ENCODE results near the gene EXOC4. TPM values are rescaled to one million over a fixed set of nuclear protein-coding genes. Genes with fewer than 3 reads are reported as not detected.

Gene EXOC4
- total RNA-seq, 1 experiment from 2014 or later: 91.9 TPM

- no peak overlapping the region for H3K4me3 Mint-ChIP-seq (ENCODE audit: low read depth, unreplicated experiment)
- no TSS peak for BruUV-seq (replicated peaks)
- H3K4me1 Mint-ChIP-seq (ENCODE audit: low read depth, unreplicated experiment): no peaks in the 10 kb centered on the region
- intact Hi-C loops (cut with micrococcal nuclease; ENCODE audit: unreplicated experiment): loop anchor here (5.0 kb wide), 1 partner anchor 38 kb away; no protein-coding TSS in a partner anchor
- TF ChIP-seq, protein P1, sequence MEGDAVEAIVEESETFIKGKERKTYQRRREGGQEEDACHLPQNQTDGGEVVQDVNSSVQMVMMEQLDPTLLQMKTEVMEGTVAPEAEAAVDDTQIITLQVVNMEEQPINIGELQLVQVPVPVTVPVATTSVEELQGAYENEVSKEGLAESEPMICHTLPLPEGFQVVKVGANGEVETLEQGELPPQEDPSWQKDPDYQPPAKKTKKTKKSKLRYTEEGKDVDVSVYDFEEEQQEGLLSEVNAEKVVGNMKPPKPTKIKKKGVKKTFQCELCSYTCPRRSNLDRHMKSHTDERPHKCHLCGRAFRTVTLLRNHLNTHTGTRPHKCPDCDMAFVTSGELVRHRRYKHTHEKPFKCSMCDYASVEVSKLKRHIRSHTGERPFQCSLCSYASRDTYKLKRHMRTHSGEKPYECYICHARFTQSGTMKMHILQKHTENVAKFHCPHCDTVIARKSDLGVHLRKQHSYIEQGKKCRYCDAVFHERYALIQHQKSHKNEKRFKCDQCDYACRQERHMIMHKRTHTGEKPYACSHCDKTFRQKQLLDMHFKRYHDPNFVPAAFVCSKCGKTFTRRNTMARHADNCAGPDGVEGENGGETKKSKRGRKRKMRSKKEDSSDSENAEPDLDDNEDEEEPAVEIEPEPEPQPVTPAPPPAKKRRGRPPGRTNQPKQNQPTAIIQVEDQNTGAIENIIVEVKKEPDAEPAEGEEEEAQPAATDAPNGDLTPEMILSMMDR (IDR thresholded peaks at IDR 0.05; ENCODE audit: unreplicated experiment): no peak
- no peaks in the 10 kb centered on the region for H3K36me3 Mint-ChIP-seq (ENCODE audit: insufficient read depth, unreplicated experiment)
- CTCF ChIA-PET: no interaction called here
- H3K27me3 Mint-ChIP-seq (ENCODE audit: unreplicated experiment): no peaks in the 10 kb centered on the region
- peaks cover 6% of the 10 kb centered on the region for H3K9me3 Mint-ChIP-seq (ENCODE audit: low read depth, unreplicated experiment)
- DNase-seq: no peak
- H3K27ac Mint-ChIP-seq (ENCODE audit: unreplicated experiment): no peak overlapping the region
Observed at GRCh38 chr7:134084488-134085144, 831.7 kb downstream of the EXOC4 start.

- intact Hi-C loops (cut with micrococcal nuclease; ENCODE audit: unreplicated experiment): loop anchor here (5.0 kb wide), 1 partner anchor 37 kb away; no protein-coding TSS in a partner anchor
- TF ChIP-seq, protein P1 (IDR thresholded peaks at IDR 0.05; ENCODE audit: unreplicated experiment): no peak
- Mint-ChIP-seq H3K4me1 (ENCODE audit: low read depth, unreplicated experiment) (no peaks in the 10 kb centered on the region), H3K36me3 (ENCODE audit: insufficient read depth, unreplicated experiment) (no peaks in the 10 kb centered on the region), H3K27me3 (ENCODE audit: unreplicated experiment) (no peaks in the 10 kb centered on the region), H3K27ac (ENCODE audit: unreplicated experiment) (no peak overlapping the region), H3K9me3 (ENCODE audit: low read depth, unreplicated experiment) (peaks cover 11% of the 10 kb centered on the region), H3K4me3 (ENCODE audit: low read depth, unreplicated experiment) (no peak overlapping the region)
- no TSS peak for BruUV-seq (replicated peaks)
- no peak for DNase-seq
- CTCF ChIA-PET: no interaction called here
Observed at GRCh38 chr7:134085311-134085710, 832.4 kb downstream of the EXOC4 start.

GRCh38 chr7:134086998-134087735 is 834.3 kb downstream of the EXOC4 start:
- Mint-ChIP-seq H3K4me1 (ENCODE audit: low read depth, unreplicated experiment) (no peaks in the 10 kb centered on the region), H3K36me3 (ENCODE audit: insufficient read depth, unreplicated experiment) (no peaks in the 10 kb centered on the region), H3K27ac (ENCODE audit: unreplicated experiment) (no peak overlapping the region), H3K9me3 (ENCODE audit: low read depth, unreplicated experiment) (peaks cover 17% of the 10 kb centered on the region), H3K4me3 (ENCODE audit: low read depth, unreplicated experiment) (no peak overlapping the region), H3K27me3 (ENCODE audit: unreplicated experiment) (no peaks in the 10 kb centered on the region)
- BruUV-seq (replicated peaks): no TSS peak
- TF ChIP-seq, protein P1 (IDR thresholded peaks at IDR 0.05; ENCODE audit: unreplicated experiment): no peak
- no peak for DNase-seq
- CTCF ChIA-PET: no interaction called here
- intact Hi-C loops (cut with micrococcal nuclease; ENCODE audit: unreplicated experiment): loop anchor here (5.0 kb wide), 1 partner anchor 35 kb away; no protein-coding TSS in a partner anchor

DNA sequence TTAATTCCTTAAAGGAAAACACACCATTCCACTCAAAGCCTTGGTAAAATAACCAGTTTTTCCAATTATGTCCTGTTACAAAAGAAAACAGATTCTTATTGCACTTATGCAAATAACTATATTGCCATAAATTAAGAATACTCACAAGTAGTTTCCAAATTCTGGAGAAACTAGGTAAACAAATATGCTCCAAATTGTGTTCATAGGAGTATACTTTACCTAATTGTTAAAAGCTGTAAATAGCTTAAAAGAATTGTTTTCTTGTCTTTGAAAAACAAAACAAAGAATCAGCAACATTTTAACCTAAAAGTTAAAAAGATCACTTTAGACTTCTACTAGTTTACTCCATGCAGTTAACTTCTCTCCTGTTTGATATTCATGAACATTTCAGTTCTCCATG is 835.3 kb downstream of the EXOC4 start:
- no peak overlapping the region for H3K4me3 Mint-ChIP-seq (ENCODE audit: low read depth, unreplicated experiment)
- H3K36me3 Mint-ChIP-seq (ENCODE audit: insufficient read depth, unreplicated experiment): no peaks in the 10 kb centered on the region
- H3K27me3 Mint-ChIP-seq (ENCODE audit: unreplicated experiment): no peaks in the 10 kb centered on the region
- H3K27ac Mint-ChIP-seq (ENCODE audit: unreplicated experiment): no peak overlapping the region
- TF ChIP-seq, protein P1 (IDR thresholded peaks at IDR 0.05; ENCODE audit: unreplicated experiment): no peak
- no peak for DNase-seq
- peaks cover 17% of the 10 kb centered on the region for H3K9me3 Mint-ChIP-seq (ENCODE audit: low read depth, unreplicated experiment)
- CTCF ChIA-PET: no interaction called here
- no peaks in the 10 kb centered on the region for H3K4me1 Mint-ChIP-seq (ENCODE audit: low read depth, unreplicated experiment)
- no TSS peak for BruUV-seq (replicated peaks)
- intact Hi-C loops (cut with micrococcal nuclease; ENCODE audit: unreplicated experiment): loop anchor here (5.0 kb wide), 1 partner anchor 34 kb away; no protein-coding TSS in a partner anchor

Measured in Calu3 (cell line).